B cell (primary cell): ENCODE measurements around the gene EPHA10. TPM values are rescaled to one million over a fixed set of nuclear protein-coding genes. Genes with fewer than 3 reads are reported as not detected.

Source experiments
- ATAC-seq: fragments of 200-7000 bp; cut with Tn5 transposase; one replicate; pipeline ENCODE4 v1.10.0; 2021; ENCODE audit warnings: low read depth, mild to moderate bottlenecking, moderate number of reproducible peaks, moderate library complexity
- CTCF ChIA-PET: fragments of 350-600 bp; sonication (Branson Sonifier 250); formaldehyde crosslinking; loops from one replicate; lab custom pipeline; 2021; ENCODE audit warnings: antibody characterized with exemption, inconsistent platforms; lab: Charles Lee
- POLR2A ChIA-PET: fragments of 350-600 bp; sonication (Branson Sonifier 250); formaldehyde crosslinking; loops from one replicate; lab custom pipeline; 2021; ENCODE audit warnings: antibody characterized with exemption; lab: Charles Lee
- DNase-seq: peaks from one replicate; pipeline ENCODE4 v3.0.0; 2013
- H2AFZ ChIP-seq: 2 replicates; pipeline ENCODE4 v1.6.1; 2012; ENCODE audit warnings: mild to moderate bottlenecking, low read depth, low read length; ENCODE audit not compliant: insufficient read depth, poor library complexity, severe bottlenecking
- H3K27ac ChIP-seq, 2 donors: 1 replicate in 1 of 2; 2 replicates in 1 of 2; pipeline ENCODE4 v1.5.1; 2012 to 2013; ENCODE audit warnings: low read length in 2 of 2, mild to moderate bottlenecking in 2 of 2, moderate library complexity in 1 of 2
- H3K27me3 ChIP-seq, 4 experiments: fragments of 200-600 bp in 1 of 4; sonication (generic) in 1 of 4; replicated peaks in 1 of 4; 1 replicate in 2 of 4; 2 replicates in 2 of 4; pipeline versions ENCODE4 v1.6.1 to v1.7.0; 2013 to 2016; ENCODE audit warnings: low read length in 3 of 4, mild to moderate bottlenecking in 2 of 4, mixed read lengths in 1 of 4, moderate library complexity in 1 of 4; ENCODE audit not compliant: insufficient read depth in 4 of 4, control insufficient read depth in 3 of 4; ENCODE audit errors: control extremely low read depth in 1 of 4
- H3K36me3 ChIP-seq, 2 experiments: replicated peaks in 1 of 2; 1 replicate in 1 of 2; 2 replicates in 1 of 2; pipeline versions ENCODE4 v1.6.1 to v1.7.1; 2013; ENCODE audit warnings: low read length in 1 of 2; ENCODE audit not compliant: insufficient read depth in 2 of 2, control insufficient read depth in 1 of 2; ENCODE audit errors: control extremely low read depth in 1 of 2, extremely low read depth in 1 of 2
- H3K4me1 ChIP-seq, 2 donors: fragments of 200-600 bp in 1 of 2; sonication (generic) in 1 of 2; 1 replicate in 1 of 2; 2 replicates in 1 of 2; pipeline versions ENCODE4 v1.5.1 to v1.6.1; 2013 to 2017; ENCODE audit warnings: low read length in 2 of 2; ENCODE audit not compliant: control insufficient read depth in 2 of 2, insufficient read depth in 2 of 2
- H3K4me2 ChIP-seq: replicated peaks from 2 replicates; pipeline ENCODE3; 2012; ENCODE audit warnings: mild to moderate bottlenecking, low read depth, low read length; ENCODE audit not compliant: poor library complexity, severe bottlenecking
- H3K4me3 ChIP-seq, 5 experiments: fragments of 200-600 bp in 1 of 5; sonication (generic) in 1 of 5; 1 replicate in 3 of 5; 2 replicates in 2 of 5; pipeline versions ENCODE4 v1.5.1 to v1.7.0; 2011 to 2016; ENCODE audit warnings: low read length in 4 of 5, mild to moderate bottlenecking in 4 of 5, low read depth in 2 of 5, control low read depth in 1 of 5, moderate library complexity in 1 of 5; ENCODE audit not compliant: insufficient read depth in 1 of 5; ENCODE audit errors: control extremely low read depth in 1 of 5, extremely low read depth in 1 of 5
- H3K79me2 ChIP-seq: fragments of 200-600 bp; sonication (generic); one replicate; pipeline ENCODE4 v1.6.0; 2016; ENCODE audit warnings: low read length; ENCODE audit not compliant: control insufficient read depth, insufficient read depth
- H3K9ac ChIP-seq: fragments of 200-600 bp; sonication (generic); 2 replicates; pipeline ENCODE4 v1.6.1; 2017; ENCODE audit warnings: mild to moderate bottlenecking, low read length, moderate library complexity
- H3K9me3 ChIP-seq, 3 donors: one replicate each; pipeline versions ENCODE4 v1.6.1 to v1.7.1; 2013; ENCODE audit warnings: low read length in 2 of 3; ENCODE audit not compliant: control insufficient read depth in 2 of 3, insufficient read depth in 1 of 3; ENCODE audit errors: control extremely low read depth in 1 of 3
- H4K20me1 ChIP-seq: 2 replicates; pipeline ENCODE4 v1.6.0; 2012; ENCODE audit warnings: mild to moderate bottlenecking, low read length; ENCODE audit not compliant: insufficient read depth, control insufficient read depth, poor library complexity, severe bottlenecking
- H3K27ac Mint-ChIP-seq: one replicate; pipeline ENCODE4 v1.8.0; 2021; ENCODE audit warnings: mixed read lengths
- H3K27me3 Mint-ChIP-seq: one replicate; pipeline ENCODE4 v1.8.0; 2021; ENCODE audit warnings: mixed read lengths
- H3K4me1 Mint-ChIP-seq: one replicate; pipeline ENCODE4 v1.8.0; 2021; ENCODE audit warnings: mixed read lengths
- H3K4me3 Mint-ChIP-seq: one replicate; pipeline ENCODE4 v1.8.0; 2021; ENCODE audit warnings: mixed read lengths
- H3K9me3 Mint-ChIP-seq: one replicate; pipeline ENCODE4 v1.8.0; 2022; ENCODE audit warnings: mixed read lengths; ENCODE audit not compliant: insufficient read depth
- EZH2 ChIP-seq: IDR thresholded peaks from 2 replicates; pipeline ENCODE4 v1.6.1; 2012; ENCODE audit warnings: borderline replicate concordance, low read depth, mild to moderate bottlenecking, moderate library complexity, low read length; ENCODE audit not compliant: insufficient read depth, poor library complexity, severe bottlenecking
- WGBS: methylation state at CpG from one replicate; pipeline ENCODE4 v1.1.5; 2013; ENCODE audit warnings: missing lambda C conversion rate; ENCODE audit not compliant: insufficient coverage; 5-methylcytosine and 5-hydroxymethylcytosine counted together
- intact Hi-C: fragments of 100-400 bp; cut with micrococcal nuclease; formaldehyde crosslinking; loops from one replicate; pipeline ENCODE4 v1.10.0; 2022
- polyA plus RNA-seq: library from polyadenylated mRNA; depleted of rRNA; stranded (reverse); fragments of >200 nt; gene quantifications from 2 replicates; pipeline ENCODE4 v1.2.3, GENCODE V29; 2012
- total RNA-seq, 2 donors: library from RNA; stranded (reverse); fragments of 120-200 nt in 1 of 2; gene quantifications; 1 replicate in 1 of 2; 2 replicates in 1 of 2; pipeline versions ENCODE4 v1.2.3 to v1.2.4, GENCODE V29; 2013 to 2022
- TF ChIP-seq, protein P1 (sequence below): fragments of 200-600 bp; IDR thresholded peaks from one replicate; pipeline ENCODE4 v1.8.0; 2022; ENCODE audit warnings: antibody characterized with exemption, mild to moderate bottlenecking

Gene EPHA10
- total and polyA plus RNA-seq, 2 donors (not counting 1 experiment from before 2014, with no cell fraction given): 0.39 to 0.94 TPM

DNA sequence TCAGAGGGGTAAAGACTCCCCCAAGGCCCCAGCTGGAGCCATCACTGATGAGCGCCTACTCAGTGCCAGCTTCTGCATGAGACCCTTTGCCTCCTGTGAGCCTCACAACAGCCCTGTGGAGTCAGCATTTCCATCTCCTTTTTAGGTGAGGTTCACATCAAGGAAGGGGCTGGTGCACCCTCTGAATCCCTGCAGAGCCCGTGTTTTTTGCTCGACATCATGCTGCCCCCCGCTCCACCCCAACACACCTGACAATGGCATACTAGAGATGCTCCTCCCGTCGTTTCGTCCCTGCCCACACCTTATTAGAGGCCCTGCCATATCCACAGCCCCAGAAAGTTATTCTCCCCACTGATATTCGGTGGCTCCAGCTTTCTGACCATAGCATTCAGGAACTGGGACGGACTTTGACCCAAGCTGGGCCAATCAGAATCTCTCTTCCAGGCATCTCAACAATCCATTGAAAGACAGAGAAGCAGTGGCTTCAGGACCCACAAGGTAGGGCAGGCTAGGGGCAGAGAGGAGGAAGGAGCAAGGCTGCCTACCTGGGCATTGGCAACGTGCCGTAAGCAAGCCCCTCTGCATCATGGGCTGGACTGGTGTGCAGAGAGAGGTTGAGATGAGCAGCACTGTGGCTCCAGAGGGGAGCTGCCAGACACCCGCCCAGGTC lies 32.7 kb downstream of the EPHA10 start:
- Mint-ChIP-seq H3K4me3 (no peak overlapping the region), H3K27ac (no peak overlapping the region), H3K27me3 (peaks cover 57% of the 10 kb centered on the region), H3K4me1 (no peaks in the 10 kb centered on the region), H3K9me3 (no peaks in the 10 kb centered on the region)
- H3K4me2 ChIP-seq: no peak overlapping the region
- ChIA-PET CTCF (no interaction called here), POLR2A (no interaction called here)
- H3K27ac ChIP-seq: no peak overlapping the region
- TF ChIP-seq, protein P1, sequence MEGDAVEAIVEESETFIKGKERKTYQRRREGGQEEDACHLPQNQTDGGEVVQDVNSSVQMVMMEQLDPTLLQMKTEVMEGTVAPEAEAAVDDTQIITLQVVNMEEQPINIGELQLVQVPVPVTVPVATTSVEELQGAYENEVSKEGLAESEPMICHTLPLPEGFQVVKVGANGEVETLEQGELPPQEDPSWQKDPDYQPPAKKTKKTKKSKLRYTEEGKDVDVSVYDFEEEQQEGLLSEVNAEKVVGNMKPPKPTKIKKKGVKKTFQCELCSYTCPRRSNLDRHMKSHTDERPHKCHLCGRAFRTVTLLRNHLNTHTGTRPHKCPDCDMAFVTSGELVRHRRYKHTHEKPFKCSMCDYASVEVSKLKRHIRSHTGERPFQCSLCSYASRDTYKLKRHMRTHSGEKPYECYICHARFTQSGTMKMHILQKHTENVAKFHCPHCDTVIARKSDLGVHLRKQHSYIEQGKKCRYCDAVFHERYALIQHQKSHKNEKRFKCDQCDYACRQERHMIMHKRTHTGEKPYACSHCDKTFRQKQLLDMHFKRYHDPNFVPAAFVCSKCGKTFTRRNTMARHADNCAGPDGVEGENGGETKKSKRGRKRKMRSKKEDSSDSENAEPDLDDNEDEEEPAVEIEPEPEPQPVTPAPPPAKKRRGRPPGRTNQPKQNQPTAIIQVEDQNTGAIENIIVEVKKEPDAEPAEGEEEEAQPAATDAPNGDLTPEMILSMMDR: no peak
- TF ChIP-seq EZH2: no peak
- H3K9ac ChIP-seq: no peak overlapping the region
- peaks cover 0 to 19% (median 12%) of the 10 kb centered on the region in 4 experiments for H3K27me3 ChIP-seq
- H3K9me3 ChIP-seq: no peaks in the 10 kb centered on the region
- no peak for DNase-seq
- H3K4me1 ChIP-seq: no peaks in the 10 kb centered on the region
- H3K36me3 ChIP-seq: no peaks in the 10 kb centered on the region
- no peak overlapping the region for H3K4me3 ChIP-seq
- no peak for ATAC-seq
- no peaks in the 10 kb centered on the region for H3K79me2 ChIP-seq
- intact Hi-C loops: no loop called here
- no peak overlapping the region for H2AFZ ChIP-seq
- H4K20me1 ChIP-seq: no peaks in the 10 kb centered on the region
- WGBS: 87% methylated on average over 12 of the region's 12 CpGs

GRCh38 chr1:37731312-37732019 lies 33.5 kb downstream of the EPHA10 start:
- H3K79me2 ChIP-seq: no peaks in the 10 kb centered on the region
- DNase-seq: no peak
- H3K9ac ChIP-seq: no peak overlapping the region
- H4K20me1 ChIP-seq: no peaks in the 10 kb centered on the region
- no peaks in the 10 kb centered on the region for H3K4me1 ChIP-seq
- ChIA-PET CTCF (no interaction called here), POLR2A (no interaction called here)
- no peak overlapping the region for H3K27ac ChIP-seq
- Mint-ChIP-seq H3K4me1 (no peaks in the 10 kb centered on the region), H3K4me3 (no peak overlapping the region), H3K9me3 (no peaks in the 10 kb centered on the region), H3K27ac (no peak overlapping the region), H3K27me3 (peaks cover 52% of the 10 kb centered on the region)
- H3K4me2 ChIP-seq: no peak overlapping the region
- peaks cover 0 to 19% (median 9%) of the 10 kb centered on the region in 4 experiments for H3K27me3 ChIP-seq
- ATAC-seq: no peak
- TF ChIP-seq, protein P1: no peak
- TF ChIP-seq EZH2: no peak
- no peaks in the 10 kb centered on the region for H3K36me3 ChIP-seq
- H3K4me3 ChIP-seq: no peak overlapping the region
- intact Hi-C loops: no loop called here
- no peaks in the 10 kb centered on the region for H3K9me3 ChIP-seq
- over 99% methylated on average over 14 of the region's 15 CpGs for WGBS
- no peak overlapping the region for H2AFZ ChIP-seq
